Keratinocyte (primary cell): Measurements from ENCODE around the gene TPM1.

Experiments used
- EZH2 ChIP-seq: IDR thresholded peaks from one replicate; pipeline ENCODE4 v1.6.1; 2012; ENCODE audit warnings: inconsistent platforms, mild to moderate bottlenecking, low read length, moderate library complexity
- TF ChIP-seq, protein P1 (sequence below), 3 experiments: IDR thresholded peaks in 1 of 3; conservative IDR thresholded peaks in 1 of 3; optimal IDR thresholded peaks in 1 of 3; 2 replicates in 2 of 3; 3 replicates in 1 of 3; pipeline versions ENCODE3 to v1.5.1; 2011; ENCODE audit warnings: low read length in 3 of 3, mild to moderate bottlenecking in 3 of 3, moderate library complexity in 2 of 3, control low read depth in 1 of 3, inconsistent platforms in 1 of 3; ENCODE audit not compliant: insufficient read depth in 2 of 3; ENCODE audit errors: extremely low read depth in 1 of 3

GRCh38 chr15:63035253-63035652, 7.3 kb upstream of the TPM1 start:
- TF ChIP-seq, protein P1, sequence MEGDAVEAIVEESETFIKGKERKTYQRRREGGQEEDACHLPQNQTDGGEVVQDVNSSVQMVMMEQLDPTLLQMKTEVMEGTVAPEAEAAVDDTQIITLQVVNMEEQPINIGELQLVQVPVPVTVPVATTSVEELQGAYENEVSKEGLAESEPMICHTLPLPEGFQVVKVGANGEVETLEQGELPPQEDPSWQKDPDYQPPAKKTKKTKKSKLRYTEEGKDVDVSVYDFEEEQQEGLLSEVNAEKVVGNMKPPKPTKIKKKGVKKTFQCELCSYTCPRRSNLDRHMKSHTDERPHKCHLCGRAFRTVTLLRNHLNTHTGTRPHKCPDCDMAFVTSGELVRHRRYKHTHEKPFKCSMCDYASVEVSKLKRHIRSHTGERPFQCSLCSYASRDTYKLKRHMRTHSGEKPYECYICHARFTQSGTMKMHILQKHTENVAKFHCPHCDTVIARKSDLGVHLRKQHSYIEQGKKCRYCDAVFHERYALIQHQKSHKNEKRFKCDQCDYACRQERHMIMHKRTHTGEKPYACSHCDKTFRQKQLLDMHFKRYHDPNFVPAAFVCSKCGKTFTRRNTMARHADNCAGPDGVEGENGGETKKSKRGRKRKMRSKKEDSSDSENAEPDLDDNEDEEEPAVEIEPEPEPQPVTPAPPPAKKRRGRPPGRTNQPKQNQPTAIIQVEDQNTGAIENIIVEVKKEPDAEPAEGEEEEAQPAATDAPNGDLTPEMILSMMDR (optimal IDR thresholded peaks at IDR 0.05 in 1 of 3, IDR thresholded peaks at IDR 0.05 in 1 of 3, conservative IDR thresholded peaks at IDR 0.05 in 1 of 3; ENCODE audit: extremely low read depth in 1 of 3, insufficient read depth in 2 of 3, low read length in 3 of 3), result no peak
- TF ChIP-seq EZH2, result no peak
